ENCODE measurements around the gene USP53. TPM values are rescaled to one million over a fixed set of nuclear protein-coding genes. Genes with fewer than 3 reads are reported as not detected.

The USP53 gene
- total RNA-seq, 2 donors from 2014 or later = 67.0 to 89.0 TPM

Other genes starting within 250 kb of the USP53 start
- not detected for gene MYOZ2, start 76.9 kb upstream of the USP53 start, total RNA-seq
- 100 to 1,000 TPM; 102 to 104 TPM for gene FABP2, start 109.4 kb downstream of the USP53 start, total RNA-seq